ENCODE data around the gene TP53TG5.

DNA sequence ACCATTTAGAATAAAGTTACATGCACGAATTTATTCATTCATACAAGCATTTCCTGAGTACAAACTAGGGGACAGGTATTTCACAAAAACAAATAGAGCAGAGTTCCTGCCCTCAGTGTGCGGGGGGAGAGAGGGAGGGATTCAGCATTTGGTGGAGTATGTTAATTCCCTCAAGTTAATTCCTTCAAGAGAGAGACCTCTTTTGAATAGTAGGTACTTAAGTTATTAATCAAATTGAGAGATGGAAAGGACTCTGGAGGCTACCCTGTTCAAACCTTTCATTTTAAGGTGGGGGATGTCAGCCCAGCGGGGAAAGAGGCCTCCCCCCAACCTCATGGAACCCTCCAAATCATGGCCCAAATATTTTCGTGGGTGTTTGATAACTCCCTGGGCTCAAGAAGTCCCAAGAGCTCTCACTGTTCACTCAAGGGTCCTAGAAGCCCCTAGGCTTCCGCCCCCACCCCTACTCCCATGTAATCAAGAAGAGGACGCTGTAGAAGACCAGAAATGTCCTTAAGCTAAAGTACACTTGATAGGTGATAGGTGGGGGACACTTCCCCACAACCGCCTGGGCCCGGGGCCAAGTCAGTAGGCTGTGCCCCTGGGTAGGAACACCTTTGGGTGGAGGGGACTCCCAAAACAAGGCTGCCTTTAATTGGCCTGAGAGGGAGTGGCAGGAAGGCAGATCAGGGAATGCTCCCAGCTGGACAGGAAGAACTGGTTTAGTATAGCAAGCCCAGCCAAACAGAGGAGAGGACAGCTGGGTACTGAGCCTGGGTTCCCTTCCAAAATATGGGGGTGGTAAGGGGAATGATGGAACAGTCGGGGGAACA is 32.8 kb downstream of the TP53TG5 start:
- TF ChIP-seq POLR2A (IDR thresholded peaks at IDR 0.05) = no peak
- TF ChIP-seq, protein P1, sequence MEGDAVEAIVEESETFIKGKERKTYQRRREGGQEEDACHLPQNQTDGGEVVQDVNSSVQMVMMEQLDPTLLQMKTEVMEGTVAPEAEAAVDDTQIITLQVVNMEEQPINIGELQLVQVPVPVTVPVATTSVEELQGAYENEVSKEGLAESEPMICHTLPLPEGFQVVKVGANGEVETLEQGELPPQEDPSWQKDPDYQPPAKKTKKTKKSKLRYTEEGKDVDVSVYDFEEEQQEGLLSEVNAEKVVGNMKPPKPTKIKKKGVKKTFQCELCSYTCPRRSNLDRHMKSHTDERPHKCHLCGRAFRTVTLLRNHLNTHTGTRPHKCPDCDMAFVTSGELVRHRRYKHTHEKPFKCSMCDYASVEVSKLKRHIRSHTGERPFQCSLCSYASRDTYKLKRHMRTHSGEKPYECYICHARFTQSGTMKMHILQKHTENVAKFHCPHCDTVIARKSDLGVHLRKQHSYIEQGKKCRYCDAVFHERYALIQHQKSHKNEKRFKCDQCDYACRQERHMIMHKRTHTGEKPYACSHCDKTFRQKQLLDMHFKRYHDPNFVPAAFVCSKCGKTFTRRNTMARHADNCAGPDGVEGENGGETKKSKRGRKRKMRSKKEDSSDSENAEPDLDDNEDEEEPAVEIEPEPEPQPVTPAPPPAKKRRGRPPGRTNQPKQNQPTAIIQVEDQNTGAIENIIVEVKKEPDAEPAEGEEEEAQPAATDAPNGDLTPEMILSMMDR (IDR thresholded peaks at IDR 0.05) = no peak

All from lower leg skin (tissue), 3 donors.